Jurkat, Clone E6-1 (cell line): ENCODE data around the gene SRPRA. TPM values are rescaled to one million over a fixed set of nuclear protein-coding genes. Genes with fewer than 3 reads are reported as not detected.
"Not testable (repeated sequence)": the region's sequence is repeated elsewhere in the genome, so short reads cannot be mapped to it uniquely, and the experiment has no call there.

Experiments used
- DNase-seq: peaks from one replicate; pipeline ENCODE4 v3.0.0-alpha.2; 2011; ENCODE audit warnings: low read depth, low spot score
- H3K4me3 ChIP-seq: 2 replicates; pipeline ENCODE4 v1.5.1; 2011; ENCODE audit warnings: mild to moderate bottlenecking, low read length, control low read depth, moderate library complexity
- polyA plus RNA-seq: library from polyadenylated mRNA; unstranded; fragments of >200 nt; gene quantifications from one replicate; pipeline ENCODE4 v1.2.1, GENCODE V29; 2012; ENCODE audit warnings: missing spikeins; ENCODE audit not compliant: insufficient read length, insufficient read depth

SRPRA gene, protein sequence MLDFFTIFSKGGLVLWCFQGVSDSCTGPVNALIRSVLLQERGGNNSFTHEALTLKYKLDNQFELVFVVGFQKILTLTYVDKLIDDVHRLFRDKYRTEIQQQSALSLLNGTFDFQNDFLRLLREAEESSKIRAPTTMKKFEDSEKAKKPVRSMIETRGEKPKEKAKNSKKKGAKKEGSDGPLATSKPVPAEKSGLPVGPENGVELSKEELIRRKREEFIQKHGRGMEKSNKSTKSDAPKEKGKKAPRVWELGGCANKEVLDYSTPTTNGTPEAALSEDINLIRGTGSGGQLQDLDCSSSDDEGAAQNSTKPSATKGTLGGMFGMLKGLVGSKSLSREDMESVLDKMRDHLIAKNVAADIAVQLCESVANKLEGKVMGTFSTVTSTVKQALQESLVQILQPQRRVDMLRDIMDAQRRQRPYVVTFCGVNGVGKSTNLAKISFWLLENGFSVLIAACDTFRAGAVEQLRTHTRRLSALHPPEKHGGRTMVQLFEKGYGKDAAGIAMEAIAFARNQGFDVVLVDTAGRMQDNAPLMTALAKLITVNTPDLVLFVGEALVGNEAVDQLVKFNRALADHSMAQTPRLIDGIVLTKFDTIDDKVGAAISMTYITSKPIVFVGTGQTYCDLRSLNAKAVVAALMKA
- polyA plus RNA-seq = 71.6 TPM

DNA sequence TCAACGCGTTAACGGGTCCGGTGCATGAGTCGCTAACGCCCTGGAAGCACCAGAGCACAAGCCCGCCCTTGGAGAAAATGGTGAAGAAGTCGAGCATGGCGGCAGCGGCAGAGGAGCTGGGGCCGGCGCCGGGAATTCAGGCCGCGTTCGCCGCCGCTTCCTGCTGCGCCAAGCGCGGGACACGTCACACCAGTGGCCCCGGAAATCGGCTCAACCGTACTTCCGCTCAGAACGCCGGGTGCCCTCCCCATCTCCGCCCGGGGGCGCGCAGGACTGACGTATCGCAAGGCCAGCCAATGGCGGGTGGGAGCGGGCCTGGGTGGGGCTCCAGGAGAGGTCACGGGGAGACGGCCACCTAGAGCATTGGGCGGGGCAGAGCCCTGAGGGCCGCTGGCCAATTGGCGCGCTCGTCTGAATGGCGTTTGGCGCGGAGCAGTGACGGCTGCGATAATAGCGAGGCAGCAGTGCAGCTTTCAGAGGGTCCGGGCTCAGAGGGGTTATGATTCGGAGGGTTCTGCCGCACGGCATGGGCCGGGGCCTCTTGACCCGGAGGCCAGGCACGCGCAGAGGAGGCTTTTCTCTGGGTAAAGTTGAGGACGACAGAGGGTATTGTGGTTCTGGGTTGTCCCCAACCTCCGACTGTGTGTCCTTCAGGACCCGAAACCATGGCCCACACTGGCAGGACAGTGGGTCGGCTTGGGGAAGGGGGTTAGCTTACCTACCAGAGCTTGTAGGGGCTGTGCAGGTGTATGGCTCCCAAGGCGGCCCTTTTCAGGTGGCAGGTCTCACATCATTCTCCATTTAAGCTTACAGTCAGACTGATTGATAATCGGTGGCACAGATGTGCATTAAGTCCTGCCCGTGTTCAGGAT lies at the start of gene SRPRA, which contains the start of gene FOXRED1:
Gene SRPRA, minus strand, starts transcription at position 188 of the 872 bp plus-strand sequence. Its CDS starts 91 bp downstream, at position 97.
Gene FOXRED1, plus strand, starts transcription at position 447 of the 872 bp plus-strand sequence. Its CDS starts 53 bp downstream, at position 500.
- peak; percentile 98 for DNase-seq
- H3K4me3 ChIP-seq = peak within 1 kb of the TSS; percentile 98

DNA sequence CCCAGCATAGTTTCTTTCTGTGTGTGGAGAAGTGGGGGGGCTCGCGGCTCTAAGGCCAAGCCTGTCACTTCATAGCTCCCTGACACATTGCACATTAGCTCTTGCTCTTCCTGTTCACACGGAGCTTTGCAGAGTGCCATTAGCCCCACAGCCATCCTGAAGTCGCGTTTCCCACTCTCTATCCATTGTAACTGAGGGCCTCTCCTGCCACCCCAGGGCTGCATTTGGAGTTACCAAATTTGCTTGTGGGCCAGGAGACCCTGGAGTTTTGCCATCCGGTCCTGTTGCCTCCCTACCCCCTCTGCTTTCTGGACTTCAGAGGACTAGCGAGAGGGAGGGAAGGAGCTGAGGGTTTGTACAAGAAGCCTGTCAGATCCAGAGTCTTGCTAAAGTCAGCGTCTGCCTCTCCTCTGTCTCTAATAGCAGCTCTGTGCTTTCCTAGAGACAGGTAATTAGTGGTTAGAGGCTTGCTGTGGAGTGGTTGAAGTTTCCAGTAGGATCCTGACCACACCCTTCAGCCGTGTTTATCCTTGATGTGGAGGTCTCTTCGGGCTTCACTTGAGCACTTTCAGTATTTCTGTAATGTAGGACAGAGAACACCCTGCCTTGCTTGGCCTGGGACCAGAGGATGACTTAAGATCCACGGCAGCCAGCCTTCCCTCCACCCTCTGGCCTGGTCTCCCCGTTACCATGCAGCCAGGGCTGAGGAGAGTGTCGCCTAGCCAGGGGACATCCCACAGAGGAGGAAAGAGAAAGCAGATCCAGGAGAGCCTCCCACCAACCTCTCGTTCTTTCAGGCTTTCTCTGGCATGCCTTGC lies 49.3 kb upstream of the SRPRA start:
- peak overlapping the region; percentile 38 for H3K4me3 ChIP-seq
- peak; percentile 79 for DNase-seq

DNA sequence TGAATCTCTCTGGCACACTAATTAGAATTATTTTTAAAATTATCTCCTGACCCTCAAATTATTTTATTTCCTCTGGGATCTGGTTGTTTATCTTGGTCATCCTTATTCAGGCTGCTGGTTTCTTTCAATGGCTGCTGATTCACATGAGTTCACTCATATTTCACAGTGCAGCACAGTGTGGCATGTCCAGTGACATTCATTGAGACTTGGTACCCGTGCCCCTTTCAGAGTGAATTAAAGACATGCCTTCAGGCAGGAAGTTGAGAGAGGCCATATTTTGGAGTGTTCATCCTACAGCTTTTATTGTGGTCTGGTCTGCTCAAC lies 48.7 kb upstream of the SRPRA start:
- H3K4me3 ChIP-seq = peak overlapping the region; percentile 38
- DNase-seq = no peak

DNA sequence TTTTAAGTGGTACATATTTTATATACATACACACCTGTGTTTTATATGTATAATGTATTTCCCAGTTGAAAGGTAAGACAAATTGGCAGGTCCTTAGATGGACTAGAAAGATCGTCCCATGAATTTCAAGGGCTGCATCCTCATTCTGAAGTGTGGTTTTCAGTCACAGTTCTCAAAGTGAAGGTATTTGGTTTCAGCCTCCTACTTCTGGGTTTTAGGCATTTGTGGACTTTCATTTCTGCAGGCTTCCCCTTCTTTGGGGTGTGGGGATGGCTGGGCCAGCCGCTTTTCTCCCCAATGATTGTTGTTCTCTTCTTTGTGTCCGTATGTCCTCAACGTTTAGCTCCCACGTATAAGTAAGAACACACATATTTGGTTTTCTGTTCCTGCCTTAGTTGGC lies 45.1 kb upstream of the SRPRA start:
- no peak overlapping the region for H3K4me3 ChIP-seq
- no peak for DNase-seq

DNA sequence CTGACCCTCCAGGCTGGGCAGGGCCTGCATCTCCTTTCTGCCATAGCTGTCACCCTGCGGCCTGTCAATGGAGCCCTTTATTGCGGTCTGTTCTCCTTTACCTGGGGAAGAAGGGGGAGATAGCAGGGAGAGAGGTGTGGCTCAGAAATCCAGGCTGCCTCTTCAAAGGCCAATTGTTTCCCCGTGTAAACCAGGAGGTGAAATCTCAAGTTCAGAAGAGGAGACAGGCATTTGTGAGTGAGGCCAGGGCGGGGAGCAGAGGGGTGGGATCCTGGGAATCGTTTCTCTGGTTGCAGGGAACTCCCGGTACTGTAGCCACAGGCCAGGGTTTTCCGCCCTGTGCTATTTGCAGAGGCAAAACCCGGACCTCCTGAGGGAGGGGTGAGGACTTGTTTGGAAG lies 44.3 kb upstream of the SRPRA start:
- no peak overlapping the region for H3K4me3 ChIP-seq
- DNase-seq = no peak

DNA sequence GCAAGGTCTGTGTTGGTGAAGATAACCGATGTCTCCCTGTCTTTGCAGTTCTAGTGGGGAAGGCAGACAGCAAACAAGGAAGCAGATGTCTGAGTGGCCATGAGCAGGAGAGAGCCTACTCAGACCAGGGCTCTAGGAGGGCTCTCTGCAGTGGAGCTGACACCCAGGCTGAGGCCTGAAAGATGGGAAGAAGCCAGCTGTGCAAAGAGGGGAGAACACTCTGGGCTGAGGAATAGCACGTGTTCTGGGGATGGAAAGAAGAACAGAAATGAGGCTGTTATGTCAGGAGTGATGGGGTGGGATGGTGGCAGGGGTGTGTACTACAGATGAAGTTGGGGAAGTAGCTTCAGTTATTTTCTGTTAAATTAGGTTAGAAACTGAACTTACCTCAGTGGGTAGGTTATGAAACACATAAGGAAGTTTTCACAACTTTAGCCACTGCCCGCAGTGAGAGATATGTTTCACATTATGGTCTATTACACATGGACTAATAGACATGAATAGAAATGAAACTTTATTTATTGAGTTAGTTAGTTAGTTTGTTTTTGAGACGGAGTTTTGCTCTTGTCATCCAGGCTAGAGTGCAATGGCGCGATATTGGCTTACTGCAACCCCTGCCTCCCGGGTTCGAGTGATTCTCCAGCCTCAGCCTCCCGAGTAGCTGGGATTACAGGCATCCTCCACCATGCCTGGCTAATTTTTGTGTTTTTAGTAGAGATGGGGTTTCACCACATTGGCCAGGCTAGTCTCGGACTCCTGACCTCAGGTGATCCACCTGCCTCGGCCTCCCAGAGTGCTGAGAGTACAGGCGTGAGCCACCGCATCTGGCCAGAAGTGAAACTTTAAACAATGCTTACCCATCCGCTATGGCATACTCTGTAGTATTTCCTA lies 43.0 kb upstream of the SRPRA start:
- no peak for DNase-seq
- no peak overlapping the region for H3K4me3 ChIP-seq

DNA sequence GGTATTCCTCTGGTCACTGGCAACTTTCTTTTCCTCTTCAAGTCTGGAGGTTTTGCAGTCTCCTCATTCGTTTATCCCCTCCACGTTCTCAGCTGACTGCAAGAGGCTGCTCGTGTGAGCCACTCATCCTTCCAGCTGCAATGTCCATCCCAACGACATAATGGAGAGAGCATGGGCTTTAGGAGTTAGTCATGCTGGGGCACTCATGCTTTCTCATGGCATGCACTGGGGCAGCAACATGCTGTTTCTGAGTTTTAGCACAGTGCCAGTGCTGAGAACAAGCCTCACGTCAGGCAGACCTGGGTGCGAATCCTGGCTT lies 42.3 kb upstream of the SRPRA start:
- no peak overlapping the region for H3K4me3 ChIP-seq
- no peak for DNase-seq

DNA sequence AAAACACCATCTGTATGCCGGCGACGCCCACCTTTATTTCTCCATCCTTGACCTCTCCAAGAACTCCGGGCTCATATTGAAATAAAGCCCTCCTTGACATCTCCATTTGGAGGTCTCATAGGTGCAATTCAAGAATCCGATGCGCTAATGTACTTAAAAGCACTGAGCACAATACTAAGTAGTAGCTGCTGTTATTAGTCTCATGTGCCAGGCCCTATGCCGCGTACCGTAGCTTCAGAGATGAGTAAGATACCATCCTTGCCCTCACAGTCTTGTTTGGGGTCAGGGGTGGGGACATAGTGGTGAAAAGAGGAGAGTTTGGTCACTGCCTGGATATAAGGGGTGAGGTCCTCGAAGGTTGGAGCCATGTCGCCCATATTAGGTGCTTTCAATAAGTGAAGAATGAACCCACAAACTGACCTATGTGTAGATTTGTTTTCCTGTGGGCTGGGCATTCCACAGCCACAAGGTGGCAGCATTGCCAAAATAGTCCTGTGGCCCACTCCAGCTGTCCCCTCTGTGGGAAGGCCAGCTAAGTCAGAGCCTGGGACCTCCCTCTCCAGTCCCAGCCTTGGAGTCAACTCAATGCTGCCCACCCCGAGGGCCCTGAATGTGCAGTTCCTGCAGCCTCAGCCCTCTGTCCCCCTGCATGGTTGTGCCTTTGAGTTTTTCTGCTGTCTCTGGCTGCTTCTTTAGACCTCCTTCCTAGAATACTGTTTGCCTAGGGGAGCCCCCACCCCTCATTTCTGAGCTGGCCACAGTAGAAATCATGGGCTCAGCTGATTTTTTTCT lies 41.7 kb upstream of the SRPRA start:
- no peak overlapping the region for H3K4me3 ChIP-seq
- no peak for DNase-seq

DNA sequence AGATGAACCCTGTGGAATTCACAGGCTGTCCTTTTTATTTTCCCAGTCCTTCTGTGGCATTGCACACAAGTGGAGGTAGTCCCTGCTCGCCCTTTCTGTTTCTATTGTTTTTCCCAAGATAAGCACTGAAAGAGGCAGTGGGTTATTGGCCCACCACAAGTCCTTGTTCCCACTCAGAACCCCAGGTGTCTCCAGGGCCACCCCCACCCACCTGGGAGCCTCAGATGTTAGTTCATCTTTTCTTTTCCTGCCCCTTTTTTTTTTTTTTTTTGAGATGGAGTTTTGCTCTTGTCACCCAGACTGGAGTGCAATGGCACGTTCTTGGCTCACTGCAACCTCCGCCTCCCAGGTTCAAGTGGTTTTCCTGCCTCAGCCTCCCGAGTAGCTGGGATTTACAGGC lies 40.1 kb upstream of the SRPRA start:
- not testable (repeated sequence) for H3K4me3 ChIP-seq, DNase-seq

DNA sequence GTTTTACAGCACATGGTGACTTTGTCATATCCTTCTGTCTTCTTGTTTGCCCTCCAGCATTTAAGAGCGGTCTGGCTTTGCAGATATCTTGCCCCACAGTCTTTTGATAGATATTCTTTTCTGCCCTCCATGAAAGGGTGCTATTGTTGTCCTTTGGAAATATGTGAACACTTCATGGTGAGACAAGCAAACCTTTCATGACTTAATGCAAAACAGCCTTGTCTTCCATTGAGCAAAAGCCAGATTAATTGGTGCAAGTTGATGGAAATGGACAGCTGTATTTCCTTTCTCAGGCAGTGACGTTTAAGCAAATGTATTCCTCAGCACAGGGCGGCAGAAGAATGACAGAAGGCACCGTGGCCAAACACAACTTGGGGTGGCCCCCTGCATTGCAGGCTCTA lies 39.6 kb upstream of the SRPRA start:
- DNase-seq = no peak

DNA sequence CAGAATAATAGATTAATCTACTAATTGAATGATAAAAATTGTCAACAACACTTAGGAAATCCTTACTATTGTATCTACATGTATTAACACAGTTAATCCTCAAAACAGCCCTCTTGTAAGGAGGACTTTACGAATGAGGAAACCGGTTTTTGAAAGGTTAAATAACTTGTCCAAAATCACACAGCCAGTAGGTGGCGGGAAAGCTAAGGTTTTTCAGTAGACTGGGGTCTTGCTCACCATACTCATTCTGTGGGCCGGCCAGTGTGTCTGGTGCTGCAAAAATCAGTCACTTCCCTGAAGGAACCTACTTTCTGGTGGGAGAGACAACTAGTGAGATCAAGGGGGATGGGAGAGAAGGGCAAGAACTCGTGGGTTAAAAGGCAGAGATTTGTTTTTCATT lies 39.0 kb upstream of the SRPRA start:
- DNase-seq = peak; percentile 56
- H3K4me3 ChIP-seq = no peak overlapping the region

More for the DNA sequence above, 39.6 kb upstream of the SRPRA start:
- no peak overlapping the region for H3K4me3 ChIP-seq

DNA sequence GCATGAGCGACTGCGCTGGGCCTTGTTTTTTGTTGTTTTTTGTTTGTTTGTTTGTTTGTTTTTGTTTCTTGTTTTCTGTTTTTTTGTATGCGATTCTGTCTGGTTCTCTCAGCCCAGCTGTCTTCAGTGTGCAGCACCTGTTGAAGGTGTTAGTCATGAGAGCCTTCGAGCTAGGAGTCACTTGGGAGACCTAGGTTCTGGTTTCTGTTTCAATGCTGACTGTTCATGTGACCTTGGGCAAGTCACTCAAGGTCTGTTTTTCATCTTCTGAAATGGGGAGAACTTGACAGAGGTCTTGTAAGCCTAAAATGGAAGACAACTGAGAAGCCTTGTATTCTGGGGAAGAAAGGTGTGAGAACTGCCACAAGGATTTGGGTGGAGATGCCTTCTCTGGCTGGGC lies 37.0 kb upstream of the SRPRA start:
- no peak for DNase-seq

DNA sequence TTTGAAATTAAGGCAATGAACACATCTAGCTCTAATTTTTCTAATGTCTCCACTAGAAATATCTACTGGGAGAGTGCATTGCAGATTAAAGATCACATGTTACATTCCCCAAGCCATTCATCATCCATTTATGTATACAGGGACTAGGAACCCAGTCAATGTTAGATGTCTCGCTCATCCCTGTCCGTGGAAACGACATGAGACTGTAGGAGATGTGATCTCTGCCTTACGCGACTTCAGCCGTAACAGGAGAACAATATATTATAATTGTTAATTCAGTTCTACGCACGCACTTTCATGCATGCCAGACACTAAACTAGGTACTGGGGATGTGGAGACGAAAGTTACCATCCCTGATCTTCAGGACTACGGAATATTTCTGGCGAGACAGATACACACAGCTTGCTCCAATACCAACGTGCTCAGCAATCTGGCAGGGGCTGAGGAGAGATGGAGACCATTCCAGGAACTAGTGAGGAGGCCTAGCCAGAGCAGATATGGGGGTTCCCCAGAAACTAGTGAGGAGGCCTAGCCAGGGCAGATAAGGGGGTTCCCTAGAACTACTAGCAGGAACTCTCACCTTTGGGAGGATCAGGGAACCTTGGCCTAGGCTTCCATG lies 35.9 kb upstream of the SRPRA start:
- DNase-seq = no peak
- peak overlapping the region; percentile 88 for H3K4me3 ChIP-seq

More for the DNA sequence above, 37.0 kb upstream of the SRPRA start:
- no peak overlapping the region for H3K4me3 ChIP-seq

DNA sequence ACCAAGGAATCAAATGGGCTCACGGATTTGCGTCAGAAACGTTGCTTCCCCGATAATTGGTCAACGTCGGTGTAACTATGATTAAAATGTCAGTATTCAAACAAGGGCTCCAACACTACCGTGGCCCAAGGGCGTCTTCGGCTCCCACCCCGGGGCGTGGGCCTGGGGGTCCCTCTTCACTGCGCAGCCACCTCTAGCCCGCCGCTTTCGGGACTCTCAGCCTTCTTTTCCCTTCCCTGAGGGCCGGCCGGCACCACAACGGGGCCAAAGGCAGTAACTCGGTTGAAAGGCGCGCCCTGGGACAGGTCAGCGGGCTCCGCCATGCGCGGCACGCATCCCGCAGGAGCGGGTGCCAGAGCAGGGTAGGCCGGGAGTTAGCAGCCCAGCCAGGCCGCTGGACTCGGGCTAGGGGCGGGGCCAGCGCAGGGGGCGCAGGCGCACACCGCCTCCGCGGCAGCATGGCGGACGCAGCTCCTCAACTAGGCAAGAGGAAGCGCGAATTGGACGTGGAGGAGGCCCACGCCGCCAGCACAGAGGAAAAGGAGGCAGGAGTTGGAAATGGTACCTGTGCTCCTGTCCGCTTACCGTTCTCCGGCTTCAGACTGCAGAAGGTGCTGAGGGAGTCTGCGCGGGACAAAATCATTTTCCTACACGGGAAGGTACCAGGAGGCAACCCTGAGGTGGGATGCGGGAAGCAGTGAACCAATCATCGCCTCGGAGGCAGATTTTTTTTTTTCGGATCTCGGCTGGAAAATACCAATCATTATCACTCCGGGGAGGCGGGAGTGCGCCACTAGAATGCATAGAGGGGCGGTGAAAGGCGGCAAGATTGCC lies 35.1 kb upstream of the SRPRA start, which contains the start of gene DCPS:
Gene DCPS, plus strand, starts transcription at position 438 of the 834 bp plus-strand sequence. Its CDS starts 21 bp downstream, at position 459.
- H3K4me3 ChIP-seq = peak within 1 kb of the TSS; percentile 88
- DNase-seq = peak; percentile 73

DNA sequence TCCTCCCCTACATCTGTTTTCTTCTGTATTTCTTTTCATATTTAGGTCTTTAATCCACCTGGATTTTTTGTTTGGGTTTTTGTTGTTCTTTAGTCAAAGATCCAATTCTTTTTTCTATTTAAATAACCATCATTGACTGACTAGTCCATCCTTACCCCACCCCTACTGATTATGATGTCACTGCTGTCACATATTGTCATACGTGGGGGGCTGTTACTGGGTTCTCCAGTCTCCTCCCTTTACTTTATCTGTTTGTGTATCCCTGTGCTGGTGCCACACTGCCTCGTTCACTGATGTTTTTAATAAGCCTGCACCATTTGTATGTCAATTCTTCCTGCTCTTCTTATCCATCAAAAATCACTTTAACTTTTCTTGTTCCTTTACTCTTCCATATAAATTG lies 28.3 kb upstream of the SRPRA start:
- no peak for DNase-seq

DNA sequence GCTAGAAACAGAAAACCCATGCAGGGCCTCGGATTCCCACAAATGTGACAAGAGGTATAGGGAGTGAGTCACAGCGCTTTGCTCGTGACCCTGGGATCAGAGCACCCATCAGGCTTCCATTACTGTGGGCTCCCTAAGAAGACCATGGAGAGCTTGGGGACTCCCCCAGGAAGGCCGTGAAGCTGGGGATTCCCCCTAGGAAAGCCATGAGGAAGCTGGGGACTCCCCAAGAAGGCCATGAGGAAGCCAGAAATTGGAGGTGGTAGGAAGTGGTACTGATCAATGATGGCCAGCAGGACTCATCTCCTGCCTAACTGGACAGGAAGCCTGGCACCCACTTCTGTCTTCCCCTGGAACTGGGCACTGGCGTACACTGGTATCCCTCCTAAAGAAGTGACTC lies 25.0 kb upstream of the SRPRA start:
- DNase-seq = no peak

More for the DNA sequence above, 28.3 kb upstream of the SRPRA start:
- no peak overlapping the region for H3K4me3 ChIP-seq

More for the DNA sequence above, 25.0 kb upstream of the SRPRA start:
- H3K4me3 ChIP-seq = no peak overlapping the region
